AG04450 (cell line): ENCODE results near the gene ST6GAL2. TPM values are rescaled to one million over a fixed set of nuclear protein-coding genes. Genes with fewer than 3 reads are reported as not detected.

Experiments
- CTCF ChIA-PET: fragments of 300-600, 350-600 bp; formaldehyde crosslinking; extraction: SDS; loops from one replicate; lab custom pipeline; 2022; ENCODE audit warnings: antibody characterized with exemption, inconsistent platforms; lab: Charles Lee
- POLR2A ChIA-PET: fragments of 350-600 bp; formaldehyde crosslinking; extraction: SDS; loops from one replicate; lab custom pipeline; 2021; ENCODE audit warnings: antibody characterized with exemption, inconsistent platforms; lab: Yijun Ruan, JAX
- DNase-seq: peaks from one replicate; pipeline ENCODE4 v3.0.0-alpha.2; 2011; ENCODE audit warnings: low read depth, low spot score
- H3K27ac ChIP-seq: one replicate; pipeline ENCODE4 v1.5.1; 2012; ENCODE audit warnings: low read depth, low read length, control low read depth
- H3K27me3 ChIP-seq: one replicate; pipeline ENCODE4 v1.6.0; 2012; ENCODE audit warnings: low read length; ENCODE audit not compliant: control insufficient read depth, insufficient read depth
- H3K4me3 ChIP-seq: 2 replicates; pipeline ENCODE4 v1.5.1; 2011; ENCODE audit warnings: mild to moderate bottlenecking, low read depth, low read length, control low read depth
- H3K9me3 ChIP-seq: 2 replicates; pipeline ENCODE4 v1.5.1; 2012; ENCODE audit warnings: low read length; ENCODE audit not compliant: control insufficient read depth, insufficient read depth
- CTCF ChIP-seq: IDR thresholded peaks from 2 replicates; pipeline ENCODE4 v1.5.1; 2011; ENCODE audit warnings: low read depth, low read length, control low read depth, inconsistent platforms
- polyA plus RNA-seq: library from polyadenylated mRNA; depleted of rRNA; stranded (reverse); fragments of >200 nt; gene quantifications from 2 replicates; pipeline ENCODE4 v1.2.3, GENCODE V29; 2011

Gene ST6GAL2
- polyA plus RNA-seq, 1 experiment = 0.06 TPM

GRCh38 chr2:106789185-106789584 lies 96.8 kb downstream of the ST6GAL2 start:
- no peak for TF ChIP-seq CTCF
- H3K27ac ChIP-seq = no peak overlapping the region
- CTCF ChIA-PET = no interaction called here
- H3K4me3 ChIP-seq = no peak overlapping the region
- POLR2A ChIA-PET = no interaction called here
- H3K9me3 ChIP-seq = no peaks in the 10 kb centered on the region; the same call in 1 of the 2 replicates
- H3K27me3 ChIP-seq = no peaks in the 10 kb centered on the region
- DNase-seq = no peak

GRCh38 chr2:106782681-106783080 lies 103.3 kb downstream of the ST6GAL2 start:
- CTCF ChIA-PET = no interaction called here
- TF ChIP-seq CTCF = no peak
- H3K27me3 ChIP-seq = no peaks in the 10 kb centered on the region

GRCh38 chr2:106781196-106781595 lies 104.8 kb downstream of the ST6GAL2 start:
- TF ChIP-seq CTCF = no peak
- DNase-seq = no peak
- CTCF ChIA-PET = no interaction called here
- POLR2A ChIA-PET = no interaction called here
- no peaks in the 10 kb centered on the region for H3K9me3 ChIP-seq
- no peak overlapping the region for H3K27ac ChIP-seq
- no peak overlapping the region for H3K4me3 ChIP-seq
- H3K27me3 ChIP-seq = no peaks in the 10 kb centered on the region

More at GRCh38 chr2:106782681-106783080, 103.3 kb downstream of the ST6GAL2 start:
- POLR2A ChIA-PET = no interaction called here
- no peak for DNase-seq
- Histone ChIP-seq H3K27ac (no peak overlapping the region), H3K9me3 (no peaks in the 10 kb centered on the region), H3K4me3 (no peak overlapping the region)

GRCh38 chr2:106771811-106772210 lies 114.2 kb downstream of the ST6GAL2 start:
- no peak for TF ChIP-seq CTCF
- Histone ChIP-seq H3K9me3 (no peaks in the 10 kb centered on the region), H3K27ac (no peak overlapping the region), H3K27me3 (no peaks in the 10 kb centered on the region), H3K4me3 (no peak overlapping the region)
- POLR2A ChIA-PET = no interaction called here
- CTCF ChIA-PET = no interaction called here
- DNase-seq = no peak

- no peak for TF ChIP-seq CTCF
- Histone ChIP-seq H3K27ac (no peak overlapping the region), H3K4me3 (no peak overlapping the region), H3K9me3 (no peaks in the 10 kb centered on the region), H3K27me3 (no peaks in the 10 kb centered on the region)
- POLR2A ChIA-PET = no interaction called here
- no peak for DNase-seq
- CTCF ChIA-PET = no interaction called here
These were observed 115.0 kb downstream of the ST6GAL2 start for GRCh38 chr2:106770986-106771385.
